H7 (cell line): ENCODE data around the gene CTNNA3. TPM values are rescaled to one million over a fixed set of nuclear protein-coding genes. Genes with fewer than 3 reads are reported as not detected.
A peak's percentile ranks its signal among the peaks of the same experiment; 100 is the strongest.

Source experiments
- DNase-seq: peaks from one replicate; pipeline ENCODE4 v3.0.0; 2012
- H3K27me3 ChIP-seq: 2 replicates; pipeline ENCODE4 v1.6.0; 2011; ENCODE audit warnings: mild to moderate bottlenecking, low read length; ENCODE audit not compliant: control insufficient read depth, insufficient read depth
- H3K36me3 ChIP-seq: replicated peaks from 2 replicates; pipeline ENCODE4 v1.5.1; 2011; ENCODE audit warnings: low read length; ENCODE audit not compliant: control insufficient read depth, insufficient read depth
- H3K4me3 ChIP-seq: 2 replicates; pipeline ENCODE4 v1.5.1; 2011; ENCODE audit warnings: low read depth, mild to moderate bottlenecking, control low read depth, low read length, moderate library complexity; ENCODE audit not compliant: insufficient read depth
- total RNA-seq: library from RNA; depleted of rRNA; stranded (reverse); fragments of >200 nt; shearing (Covaris generic); gene quantifications from 2 replicates; pipeline ENCODE4 v1.2.3, GENCODE V29; 2014

The CTNNA3 gene
- total RNA-seq, 1 experiment from 2014 or later, result 10.6 TPM

DNA sequence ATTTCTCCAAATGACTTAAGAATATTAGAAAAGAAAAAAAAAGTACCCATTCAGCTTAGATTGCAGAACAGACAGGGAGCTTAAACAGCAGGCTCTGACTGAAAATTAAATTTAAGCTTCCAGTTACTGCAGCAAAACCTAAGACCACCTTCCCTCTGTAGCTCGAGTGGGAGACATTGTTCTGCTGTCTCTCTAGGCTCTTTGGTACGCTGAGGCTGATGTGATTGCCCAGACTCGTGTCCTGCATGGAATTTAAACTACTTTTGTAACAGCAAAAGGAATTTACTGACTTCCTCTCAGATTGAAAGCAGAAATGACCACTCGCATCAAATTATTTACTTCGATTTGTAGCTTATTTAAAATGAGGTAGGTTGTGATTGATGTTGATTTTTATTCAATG is 645.6 kb downstream of the CTNNA3 start:
- no peak for DNase-seq
- H3K4me3 ChIP-seq, result no peak overlapping the region

DNA sequence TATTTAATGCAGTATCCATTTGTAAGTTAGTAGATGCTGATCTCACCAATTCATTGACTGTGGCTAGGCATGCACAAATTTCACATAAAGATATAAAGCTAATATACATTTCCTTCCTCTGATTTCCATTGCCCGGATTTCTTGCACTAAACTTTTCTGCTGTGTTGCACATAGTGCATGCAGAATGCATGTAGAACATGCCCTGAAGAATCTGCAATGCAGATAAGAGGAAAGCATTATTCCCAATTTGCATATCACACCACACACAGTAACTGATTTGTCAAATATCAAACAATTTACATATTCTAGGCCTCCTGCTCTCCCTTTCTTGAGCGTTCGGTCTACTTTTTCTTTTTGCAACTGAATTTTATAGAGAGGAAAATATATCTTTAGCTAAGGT is 646.0 kb downstream of the CTNNA3 start:
- no peak for DNase-seq
- H3K36me3 ChIP-seq, result no peaks in the 10 kb centered on the region
- H3K4me3 ChIP-seq, result no peak overlapping the region
- no peaks in the 10 kb centered on the region for H3K27me3 ChIP-seq

More for the DNA sequence above, 645.6 kb downstream of the CTNNA3 start:
- Histone ChIP-seq H3K27me3 (no peaks in the 10 kb centered on the region), H3K36me3 (no peaks in the 10 kb centered on the region)

DNA sequence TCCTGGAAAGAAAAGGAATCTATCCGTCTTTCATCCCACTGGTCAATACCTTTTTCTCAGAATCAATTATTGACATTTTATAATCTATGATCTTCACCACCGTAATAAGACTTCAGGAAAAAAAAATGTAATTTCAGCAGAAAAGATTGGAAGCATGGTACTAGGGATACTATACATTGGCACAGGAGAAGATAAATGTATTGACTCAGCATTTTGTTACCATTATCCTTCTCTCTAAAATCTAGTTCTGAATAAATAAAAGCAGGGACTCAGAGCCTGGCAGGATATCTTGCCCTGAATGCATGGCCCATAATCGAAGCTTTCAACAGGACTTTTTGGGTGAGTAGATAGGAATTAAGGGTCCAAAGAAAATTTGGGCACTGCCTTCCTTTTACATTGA is 649.5 kb downstream of the CTNNA3 start:
- H3K4me3 ChIP-seq, result no peak overlapping the region
- H3K27me3 ChIP-seq, result no peaks in the 10 kb centered on the region
- H3K36me3 ChIP-seq, result no peaks in the 10 kb centered on the region
- DNase-seq, result no peak

DNA sequence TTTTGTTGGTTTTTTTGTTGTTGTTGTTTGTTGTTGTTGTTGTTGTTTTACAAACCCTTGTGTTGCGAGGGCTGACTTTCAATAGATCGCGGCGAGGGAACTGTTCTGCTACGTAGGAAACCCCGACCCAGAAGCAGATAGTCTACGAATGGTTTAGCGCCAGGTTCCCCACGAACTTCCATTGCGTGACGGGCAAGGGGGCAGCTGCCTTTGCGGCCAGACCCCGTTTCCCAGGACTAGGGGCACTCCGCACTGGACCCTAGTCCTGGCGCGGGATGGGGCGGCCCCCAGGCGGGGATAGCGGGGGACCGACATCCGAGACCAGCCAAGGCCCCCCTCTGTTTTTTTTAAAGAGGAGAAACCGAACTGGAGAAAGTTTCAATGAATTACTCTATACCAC is 650.6 kb downstream of the CTNNA3 start:
- no peak overlapping the region for H3K4me3 ChIP-seq
- no peaks in the 10 kb centered on the region for H3K36me3 ChIP-seq
- peak; percentile 3 for DNase-seq
- H3K27me3 ChIP-seq, result no peaks in the 10 kb centered on the region

DNA sequence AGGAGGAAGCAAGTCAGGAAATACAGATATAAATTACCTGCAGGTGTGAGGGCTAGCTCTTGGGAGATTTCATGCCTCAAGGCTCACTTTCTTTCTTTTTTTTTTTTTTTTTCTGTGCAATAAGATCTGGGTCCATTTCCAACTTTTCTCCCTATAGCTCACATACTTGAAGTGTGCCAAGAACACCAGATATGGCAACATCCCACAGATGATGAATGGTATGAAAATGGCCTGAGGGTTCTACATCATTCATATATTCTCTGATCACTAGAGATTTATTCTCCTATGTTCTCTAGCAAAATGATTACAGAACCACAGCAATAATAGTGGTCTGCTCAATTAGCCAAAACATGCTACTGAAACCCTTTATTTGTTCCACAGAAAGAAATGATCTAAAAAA is 653.0 kb downstream of the CTNNA3 start:
- no peaks in the 10 kb centered on the region for H3K27me3 ChIP-seq
- no peak for DNase-seq

GRCh38 chr10:67036808-67037207 is 659.2 kb downstream of the CTNNA3 start:
- no peak for DNase-seq
- H3K4me3 ChIP-seq, result no peak overlapping the region
- no peaks in the 10 kb centered on the region for H3K27me3 ChIP-seq
- H3K36me3 ChIP-seq, result no peaks in the 10 kb centered on the region

More for the DNA sequence above, 653.0 kb downstream of the CTNNA3 start:
- Histone ChIP-seq H3K36me3 (no peaks in the 10 kb centered on the region), H3K4me3 (no peak overlapping the region)

DNA sequence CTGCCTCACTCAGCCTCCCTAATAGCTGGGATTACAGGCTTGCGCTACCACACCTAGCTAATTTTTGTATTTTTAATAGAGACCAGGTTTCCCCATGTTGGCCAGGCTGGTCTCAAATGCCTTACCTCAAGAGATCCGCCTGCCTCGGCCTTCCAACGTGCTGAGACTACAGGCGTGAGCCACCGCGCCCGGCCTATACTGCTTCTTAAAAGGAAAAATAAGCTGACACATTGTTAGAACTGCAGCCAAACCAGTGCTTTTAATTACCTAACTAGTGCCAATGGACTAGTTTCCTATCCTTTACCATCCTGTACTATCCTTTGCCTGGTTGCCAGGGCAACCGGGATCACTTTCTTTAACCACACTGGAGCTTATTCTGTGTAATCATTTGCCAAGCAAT is 662.1 kb downstream of the CTNNA3 start:
- H3K4me3 ChIP-seq, result no peak overlapping the region
- H3K27me3 ChIP-seq, result no peaks in the 10 kb centered on the region
- H3K36me3 ChIP-seq, result no peaks in the 10 kb centered on the region
- DNase-seq, result no peak

DNA sequence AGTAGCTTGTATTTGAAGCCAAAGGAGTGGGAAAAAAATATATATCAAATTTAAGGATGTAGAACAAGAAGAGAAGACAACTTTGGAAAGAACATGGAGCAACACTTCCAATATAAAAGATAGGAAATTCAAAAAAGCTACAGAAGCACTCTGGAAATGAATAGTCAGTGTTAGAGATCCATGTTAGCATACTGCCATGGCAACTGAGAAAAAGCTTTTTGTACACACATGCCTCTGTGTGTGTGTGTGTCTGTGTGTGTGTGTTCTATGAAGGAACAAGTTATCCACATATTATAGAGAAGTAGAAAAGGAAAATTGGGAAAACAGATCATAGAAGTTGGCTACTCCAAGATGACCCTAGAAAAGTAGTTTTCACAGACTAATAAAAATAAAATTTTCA is 673.9 kb downstream of the CTNNA3 start:
- no peaks in the 10 kb centered on the region for H3K27me3 ChIP-seq
- DNase-seq, result no peak

GRCh38 chr10:67017218-67017617 is 678.8 kb downstream of the CTNNA3 start:
- no peak for DNase-seq
- no peak overlapping the region for H3K4me3 ChIP-seq
- H3K36me3 ChIP-seq, result no peaks in the 10 kb centered on the region
- no peaks in the 10 kb centered on the region for H3K27me3 ChIP-seq

More for the DNA sequence above, 673.9 kb downstream of the CTNNA3 start:
- Histone ChIP-seq H3K36me3 (no peaks in the 10 kb centered on the region), H3K4me3 (no peak overlapping the region)

GRCh38 chr10:67015225-67015624 is 680.8 kb downstream of the CTNNA3 start:
- no peaks in the 10 kb centered on the region for H3K36me3 ChIP-seq
- no peak for DNase-seq
- no peak overlapping the region for H3K4me3 ChIP-seq
- no peaks in the 10 kb centered on the region for H3K27me3 ChIP-seq

DNA sequence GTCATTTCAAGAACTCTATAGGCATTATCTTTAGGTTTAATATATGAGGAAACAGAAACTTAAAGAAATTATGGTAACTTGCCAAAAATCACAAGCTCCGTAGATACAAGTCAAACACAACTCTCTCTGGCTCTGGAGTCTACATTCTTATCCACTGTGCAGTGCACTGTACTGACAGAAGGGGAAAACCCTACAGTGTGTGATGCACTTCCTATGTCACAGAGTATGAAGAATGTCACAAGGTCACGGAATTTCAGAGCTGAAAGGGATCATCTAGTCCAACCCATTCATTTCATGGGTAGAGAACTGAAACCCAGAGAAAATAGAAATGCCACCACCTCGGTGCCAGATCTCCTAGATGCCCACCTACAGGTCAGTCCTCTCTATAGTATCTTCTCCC is 684.0 kb downstream of the CTNNA3 start:
- H3K27me3 ChIP-seq, result no peaks in the 10 kb centered on the region
- no peaks in the 10 kb centered on the region for H3K36me3 ChIP-seq
- no peak for DNase-seq
- no peak overlapping the region for H3K4me3 ChIP-seq

DNA sequence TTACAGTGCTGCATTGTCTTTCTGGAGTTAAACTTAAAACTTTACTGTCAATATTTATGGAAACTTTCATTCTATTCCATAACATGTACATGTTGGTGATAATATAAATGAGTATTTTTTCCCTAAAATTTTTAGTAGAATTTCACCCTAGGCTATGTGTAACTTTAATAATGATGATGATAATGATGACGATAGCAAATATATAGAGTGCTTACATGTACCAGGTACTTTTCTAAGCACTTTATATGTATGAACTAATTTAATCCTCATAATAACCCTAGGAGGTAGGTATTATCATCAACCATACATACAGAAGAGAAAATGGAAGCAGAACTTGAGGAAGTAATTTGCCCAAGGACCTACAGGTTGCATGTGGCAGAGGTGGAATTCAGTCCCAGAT is 684.5 kb downstream of the CTNNA3 start:
- Histone ChIP-seq H3K27me3 (no peaks in the 10 kb centered on the region), H3K4me3 (no peak overlapping the region), H3K36me3 (no peaks in the 10 kb centered on the region)
- no peak for DNase-seq

DNA sequence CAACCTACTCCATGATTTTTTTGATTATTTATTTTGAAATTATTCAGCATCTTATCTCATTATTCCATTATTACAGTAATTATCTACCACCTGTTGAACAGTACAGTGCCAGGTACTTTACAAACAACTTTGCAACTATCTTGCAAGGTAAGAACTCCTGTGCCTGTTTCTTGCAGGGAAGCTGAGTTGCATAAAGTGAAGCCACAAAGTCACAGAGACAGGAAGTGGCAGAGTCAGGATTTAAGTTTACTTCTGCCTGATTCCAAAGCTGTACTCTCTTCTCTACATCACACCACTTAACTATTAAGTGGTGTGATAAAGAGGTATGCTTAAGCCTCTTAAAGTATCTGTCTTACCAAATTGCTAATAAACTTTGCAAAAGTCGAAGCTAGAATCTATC is 690.0 kb downstream of the CTNNA3 start:
- no peak for DNase-seq
- Histone ChIP-seq H3K4me3 (no peak overlapping the region), H3K36me3 (no peaks in the 10 kb centered on the region), H3K27me3 (no peaks in the 10 kb centered on the region)

DNA sequence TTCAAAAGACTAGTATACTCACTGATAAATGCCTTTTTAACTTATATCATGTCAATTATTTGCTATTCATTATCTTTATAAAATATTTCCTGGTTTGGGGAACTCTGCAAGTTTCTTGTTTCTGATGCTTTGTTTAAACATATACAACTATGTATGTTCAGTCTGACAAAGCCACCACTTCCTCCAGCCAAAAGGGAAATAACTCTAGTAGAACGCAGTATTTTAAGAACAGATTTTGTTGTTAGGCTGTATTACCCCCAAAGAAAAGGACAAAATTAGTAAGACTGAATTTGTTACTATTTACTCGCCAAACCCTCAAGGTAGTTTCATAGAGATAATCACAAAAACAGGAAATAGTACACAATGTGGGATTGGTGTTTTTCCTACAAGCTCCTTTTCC is 691.3 kb downstream of the CTNNA3 start:
- no peak overlapping the region for H3K4me3 ChIP-seq
- no peak for DNase-seq
- H3K36me3 ChIP-seq, result no peaks in the 10 kb centered on the region
- no peaks in the 10 kb centered on the region for H3K27me3 ChIP-seq

DNA sequence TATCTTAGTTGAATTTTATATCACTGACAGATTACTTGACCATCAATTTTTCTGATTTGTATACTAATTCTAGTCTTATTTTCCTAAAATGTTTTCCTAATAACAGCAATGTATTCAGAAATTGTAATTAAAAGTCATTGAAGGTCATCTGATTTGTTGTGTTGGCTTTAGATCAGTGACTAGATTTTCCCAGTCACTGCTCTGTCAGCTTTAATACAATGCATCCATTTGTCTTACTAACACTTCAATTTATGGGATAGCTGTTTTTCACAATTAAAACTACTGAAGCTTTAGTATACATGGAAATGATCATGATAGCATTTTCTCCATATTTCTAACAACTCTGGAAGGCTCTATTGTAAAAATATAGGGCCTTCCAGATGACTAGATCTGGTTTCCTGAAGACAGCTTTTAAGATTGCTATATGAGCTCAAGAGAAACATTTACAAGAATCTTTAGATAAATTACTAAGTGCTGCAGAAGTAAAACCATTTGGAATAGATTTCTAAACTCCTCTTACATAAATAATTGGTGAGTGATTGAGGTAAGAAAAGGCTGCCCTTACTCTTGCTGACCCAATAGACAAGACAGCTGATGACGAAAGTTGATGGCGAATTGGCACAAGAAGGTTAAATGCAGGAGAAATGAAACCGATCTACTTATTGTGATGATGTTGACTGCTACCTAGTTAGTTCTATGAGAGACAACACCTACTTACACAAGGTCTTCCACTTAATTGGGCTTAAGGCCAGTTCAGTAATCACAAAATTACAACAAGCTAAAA is 696.0 kb downstream of the CTNNA3 start:
- no peaks in the 10 kb centered on the region for H3K36me3 ChIP-seq
- DNase-seq, result no peak
- H3K4me3 ChIP-seq, result no peak overlapping the region
- no peaks in the 10 kb centered on the region for H3K27me3 ChIP-seq

DNA sequence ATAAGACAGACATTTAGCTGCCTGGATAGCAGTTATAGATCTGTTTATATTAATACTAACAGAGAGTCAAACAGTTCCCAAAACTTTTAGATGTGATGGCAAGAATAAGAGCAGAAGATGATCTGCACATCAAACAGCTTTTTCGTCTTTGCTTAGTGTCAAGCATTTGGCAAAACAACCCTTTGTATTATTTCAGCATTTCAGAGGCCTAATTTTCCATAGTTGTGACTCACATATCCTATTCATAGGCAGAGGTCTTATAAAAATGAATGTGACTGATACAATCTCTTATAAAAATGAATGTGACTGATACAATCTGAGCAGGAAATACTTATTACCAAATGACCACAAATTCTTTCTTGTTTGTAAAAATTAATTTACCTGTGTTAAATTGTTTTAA is 699.0 kb downstream of the CTNNA3 start:
- Histone ChIP-seq H3K27me3 (no peaks in the 10 kb centered on the region), H3K4me3 (no peak overlapping the region), H3K36me3 (no peaks in the 10 kb centered on the region)
- DNase-seq, result no peak
